ENCODE data around the gene GMNN.

GMNN gene

DNA sequence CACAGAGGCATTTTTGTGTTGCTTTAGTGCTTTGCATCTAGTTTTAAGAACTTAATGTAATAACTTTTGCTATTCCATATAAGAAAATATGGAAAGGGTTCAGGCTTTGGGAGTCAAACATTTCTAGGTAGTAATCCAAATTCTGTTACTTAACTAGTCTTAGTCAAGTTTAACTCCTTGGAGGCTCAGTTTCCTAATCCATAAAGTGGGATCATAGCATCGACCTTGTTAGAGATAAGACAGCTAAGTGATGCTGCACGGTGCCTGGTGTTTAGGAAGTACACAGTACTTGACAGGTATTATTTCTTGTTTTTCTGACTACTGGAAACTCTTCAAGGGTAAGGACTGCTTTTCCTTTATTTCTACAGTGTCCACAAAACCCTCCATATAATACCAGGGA, 48.4 kb downstream of the GMNN start:
- TF ChIP-seq, protein P1, sequence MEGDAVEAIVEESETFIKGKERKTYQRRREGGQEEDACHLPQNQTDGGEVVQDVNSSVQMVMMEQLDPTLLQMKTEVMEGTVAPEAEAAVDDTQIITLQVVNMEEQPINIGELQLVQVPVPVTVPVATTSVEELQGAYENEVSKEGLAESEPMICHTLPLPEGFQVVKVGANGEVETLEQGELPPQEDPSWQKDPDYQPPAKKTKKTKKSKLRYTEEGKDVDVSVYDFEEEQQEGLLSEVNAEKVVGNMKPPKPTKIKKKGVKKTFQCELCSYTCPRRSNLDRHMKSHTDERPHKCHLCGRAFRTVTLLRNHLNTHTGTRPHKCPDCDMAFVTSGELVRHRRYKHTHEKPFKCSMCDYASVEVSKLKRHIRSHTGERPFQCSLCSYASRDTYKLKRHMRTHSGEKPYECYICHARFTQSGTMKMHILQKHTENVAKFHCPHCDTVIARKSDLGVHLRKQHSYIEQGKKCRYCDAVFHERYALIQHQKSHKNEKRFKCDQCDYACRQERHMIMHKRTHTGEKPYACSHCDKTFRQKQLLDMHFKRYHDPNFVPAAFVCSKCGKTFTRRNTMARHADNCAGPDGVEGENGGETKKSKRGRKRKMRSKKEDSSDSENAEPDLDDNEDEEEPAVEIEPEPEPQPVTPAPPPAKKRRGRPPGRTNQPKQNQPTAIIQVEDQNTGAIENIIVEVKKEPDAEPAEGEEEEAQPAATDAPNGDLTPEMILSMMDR (IDR thresholded peaks at IDR 0.05; ENCODE audit: extremely low read depth, missing control alignments): no peak
- DNase-seq (ENCODE audit: low spot score): no peak

GRCh38 chr6:24824142-24824938, 49.6 kb downstream of the GMNN start:
- no peak for DNase-seq (ENCODE audit: low spot score)
- TF ChIP-seq, protein P1 (IDR thresholded peaks at IDR 0.05; ENCODE audit: extremely low read depth, missing control alignments): no peak

DNA sequence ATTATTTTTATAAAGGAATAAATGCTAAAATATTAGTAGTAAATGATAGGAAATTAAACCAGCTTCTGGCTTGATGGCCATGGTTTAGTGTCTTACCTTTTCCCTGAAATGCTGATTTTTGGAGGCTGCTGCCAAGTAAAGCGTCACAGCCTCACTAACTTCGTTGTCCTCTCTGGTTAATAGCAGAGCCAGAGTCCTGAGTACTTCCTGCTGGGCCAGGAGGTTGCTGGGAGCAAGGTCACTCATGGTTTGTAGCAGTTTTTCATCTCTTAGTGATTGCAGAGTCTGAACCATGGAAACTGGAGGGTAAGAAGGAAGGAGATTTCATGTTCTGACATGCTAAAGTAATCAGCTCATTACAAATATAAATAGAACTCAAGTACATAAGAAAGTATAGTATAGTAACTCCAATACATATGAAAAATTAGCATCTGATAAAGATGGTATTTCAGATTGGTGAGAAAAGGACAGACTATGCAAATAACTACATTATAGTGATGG, 50.4 kb downstream of the GMNN start:
- TF ChIP-seq, protein P1 (IDR thresholded peaks at IDR 0.05; ENCODE audit: extremely low read depth, missing control alignments): no peak
- DNase-seq (ENCODE audit: low spot score): no peak

- no peak for DNase-seq (ENCODE audit: low spot score)
- TF ChIP-seq, protein P1 (IDR thresholded peaks at IDR 0.05; ENCODE audit: extremely low read depth, missing control alignments): no peak
Observed at GRCh38 chr6:24827162-24827561, 52.4 kb downstream of the GMNN start.

- TF ChIP-seq, protein P1 (IDR thresholded peaks at IDR 0.05; ENCODE audit: extremely low read depth, missing control alignments): no peak
- no peak for DNase-seq (ENCODE audit: low spot score)
Observed at GRCh38 chr6:24827970-24828369, 53.2 kb downstream of the GMNN start.

DNA sequence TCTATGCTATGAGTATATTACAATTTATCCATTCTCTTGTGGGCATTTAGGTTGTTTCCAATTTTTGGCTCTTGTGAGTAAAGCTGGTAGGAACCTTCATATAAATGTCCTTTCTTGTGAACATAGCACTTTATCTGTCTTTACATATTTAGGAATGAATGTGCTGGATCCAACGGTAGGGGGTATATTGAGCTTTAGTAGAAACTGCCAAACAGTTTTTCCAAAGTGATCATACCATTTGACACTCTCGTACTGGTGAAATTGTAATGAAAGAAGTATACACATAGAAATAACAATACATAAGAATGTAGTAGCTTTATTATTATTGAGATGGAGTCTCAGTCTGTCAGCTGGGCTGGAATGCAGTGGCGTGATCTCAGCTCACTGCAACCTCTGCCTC, 54.9 kb downstream of the GMNN start:
- TF ChIP-seq, protein P1 (IDR thresholded peaks at IDR 0.05; ENCODE audit: extremely low read depth, missing control alignments): no peak
- no peak for DNase-seq (ENCODE audit: low spot score)

GRCh38 chr6:24831771-24832716, 57.3 kb downstream of the GMNN start:
- DNase-seq (ENCODE audit: low spot score): no peak

More at GRCh38 chr6:24831771-24832716, 57.3 kb downstream of the GMNN start:
- TF ChIP-seq, protein P1 (IDR thresholded peaks at IDR 0.05; ENCODE audit: extremely low read depth, missing control alignments): no peak
